ENCODE data around the gene CLCN5. TPM values are rescaled to one million over a fixed set of nuclear protein-coding genes. Genes with fewer than 3 reads are reported as not detected.

Gene CLCN5
- total RNA-seq, 1 donor from 2014 or later: 3.3 TPM

- no peak for TF ChIP-seq CTCF (conservative IDR thresholded peaks at IDR 0.05; ENCODE audit: low read depth, low read length)
- no peak for DNase-seq (ENCODE audit: low read depth)
- H3K4me3 ChIP-seq (ENCODE audit: low read depth, low read length): peak overlapping the region; percentile 58
Measured at GRCh38 chrX:49879656-49880277, 42.6 kb upstream of the CLCN5 start.

GRCh38 chrX:49880668-49881067 is 41.7 kb upstream of the CLCN5 start:
- no peak for DNase-seq (ENCODE audit: low read depth)
- TF ChIP-seq CTCF (conservative IDR thresholded peaks at IDR 0.05; ENCODE audit: low read depth, low read length): no peak
- no peak overlapping the region for H3K4me3 ChIP-seq (ENCODE audit: low read depth, low read length)

GRCh38 chrX:49884290-49884862 is 38.0 kb upstream of the CLCN5 start:
- peak; percentile 70 for TF ChIP-seq CTCF (conservative IDR thresholded peaks at IDR 0.05; ENCODE audit: low read depth, low read length)
- H3K4me3 ChIP-seq (ENCODE audit: low read depth, low read length): no peak overlapping the region
- no peak for DNase-seq (ENCODE audit: low read depth)

- DNase-seq (ENCODE audit: low read depth): no peak
- no peak overlapping the region for H3K4me3 ChIP-seq (ENCODE audit: low read depth, low read length)
- no peak for TF ChIP-seq CTCF (conservative IDR thresholded peaks at IDR 0.05; ENCODE audit: low read depth, low read length)
Measured at GRCh38 chrX:49892542-49892941, 29.9 kb upstream of the CLCN5 start.

GRCh38 chrX:49896951-49897350 is 25.4 kb upstream of the CLCN5 start:
- DNase-seq (ENCODE audit: low read depth): no peak
- H3K4me3 ChIP-seq (ENCODE audit: low read depth, low read length): no peak overlapping the region
- no peak for TF ChIP-seq CTCF (conservative IDR thresholded peaks at IDR 0.05; ENCODE audit: low read depth, low read length)

GRCh38 chrX:49901048-49901447 is 21.3 kb upstream of the CLCN5 start:
- no peak overlapping the region for H3K4me3 ChIP-seq (ENCODE audit: low read depth, low read length)
- TF ChIP-seq CTCF (conservative IDR thresholded peaks at IDR 0.05; ENCODE audit: low read depth, low read length): no peak
- DNase-seq (ENCODE audit: low read depth): no peak

GRCh38 chrX:49910344-49910743 is 12.1 kb upstream of the CLCN5 start:
- H3K4me3 ChIP-seq (ENCODE audit: low read depth, low read length): no peak overlapping the region
- no peak for TF ChIP-seq CTCF (conservative IDR thresholded peaks at IDR 0.05; ENCODE audit: low read depth, low read length)
- DNase-seq (ENCODE audit: low read depth): no peak
